Neural progenitor cell (in vitro differentiated cells): Measurements from ENCODE around the gene PGAP3. TPM values are rescaled to one million over a fixed set of nuclear protein-coding genes. Genes with fewer than 3 reads are reported as not detected.

Experiments
- DNase-seq: peaks from one replicate; pipeline ENCODE4 v3.0.0-alpha.2; 2016; ENCODE audit warnings: low spot score
- H2AFZ ChIP-seq: fragments of 200-600 bp; sonication (generic); replicated peaks from 2 replicates; pipeline ENCODE4 v1.6.1; 2016; ENCODE audit warnings: antibody characterized with exemption
- H3F3A ChIP-seq: fragments of 200-600 bp; sonication (generic); 2 replicates; pipeline ENCODE4 v1.6.1; 2016; ENCODE audit warnings: antibody characterized with exemption, low read depth
- H3K27ac ChIP-seq: fragments of 200-600 bp; sonication (generic); 2 replicates; pipeline ENCODE4 v1.5.1; 2016; ENCODE audit warnings: mild to moderate bottlenecking
- H3K27me3 ChIP-seq: fragments of 200-600 bp; sonication (generic); 2 replicates; pipeline ENCODE4 v1.6.1; 2016; ENCODE audit warnings: mild to moderate bottlenecking, moderate library complexity
- H3K36me3 ChIP-seq: fragments of 200-600 bp; sonication (generic); 2 replicates; pipeline ENCODE4 v1.5.1; 2016
- H3K4me1 ChIP-seq: fragments of 200-600 bp; sonication (generic); 2 replicates; pipeline ENCODE4 v1.6.1; 2016; ENCODE audit warnings: mixed run types
- H3K4me2 ChIP-seq: fragments of 200-600 bp; sonication (generic); 2 replicates; pipeline ENCODE4 v1.6.1; 2016
- H3K4me3 ChIP-seq: fragments of 200-600 bp; sonication (generic); 2 replicates; pipeline ENCODE4 v1.5.1; 2016
- H3K79me2 ChIP-seq: fragments of 200-600 bp; sonication (generic); 2 replicates; pipeline ENCODE4 v1.6.1; 2016; ENCODE audit warnings: low read depth
- H3K9ac ChIP-seq: fragments of 200-600 bp; sonication (generic); 2 replicates; pipeline ENCODE4 v1.6.1; 2016
- H3K9me3 ChIP-seq: fragments of 200-600 bp; sonication (generic); 2 replicates; pipeline ENCODE4 v1.5.1; 2016; ENCODE audit warnings: low read depth
- H4K20me1 ChIP-seq: fragments of 200-600 bp; sonication (generic); 2 replicates; pipeline ENCODE4 v1.6.1; 2016; ENCODE audit warnings: low read depth
- H3K27ac Mint-ChIP-seq: 3 replicates; pipeline ENCODE4 v1.8.0; 2021; ENCODE audit warnings: mixed read lengths
- H3K27me3 Mint-ChIP-seq: 2 replicates; pipeline ENCODE4 v1.8.0; 2022; ENCODE audit warnings: low read depth, mild to moderate bottlenecking, inconsistent platforms, moderate library complexity, mixed read lengths; ENCODE audit not compliant: insufficient read depth
- H3K36me3 Mint-ChIP-seq: 3 replicates; pipeline ENCODE4 v1.8.0; 2021; ENCODE audit warnings: mixed read lengths
- H3K4me1 Mint-ChIP-seq: 3 replicates; pipeline ENCODE4 v1.8.0; 2021; ENCODE audit warnings: mixed read lengths
- H3K4me3 Mint-ChIP-seq: 3 replicates; pipeline ENCODE4 v1.8.0; 2021; ENCODE audit warnings: mild to moderate bottlenecking, moderate library complexity, mixed read lengths
- H3K9me3 Mint-ChIP-seq: 3 replicates; pipeline ENCODE4 v1.8.0; 2020; ENCODE audit warnings: mixed read lengths
- CTCF ChIP-seq: fragments of 200-600 bp; sonication (generic); IDR thresholded peaks from 2 replicates; pipeline ENCODE4 v1.5.1; 2017; ENCODE audit warnings: antibody characterized with exemption, mild to moderate bottlenecking
- EZH2 ChIP-seq: fragments of 200-600 bp; sonication (generic); IDR thresholded peaks from 2 replicates; pipeline ENCODE4 v1.6.1; 2017; ENCODE audit warnings: antibody characterized with exemption, mild to moderate bottlenecking, moderate library complexity
- EZH2phosphoT487 ChIP-seq: fragments of 200-600 bp; sonication (generic); IDR thresholded peaks from 2 replicates; pipeline ENCODE4 v1.6.1; 2017; ENCODE audit warnings: antibody characterized with exemption
- total RNA-seq: library from RNA; depleted of rRNA; stranded (reverse); fragments of >200 nt; gene quantifications from 2 replicates; pipeline ENCODE4 v1.2.3, GENCODE V29; 2015; ENCODE audit warnings: low replicate concordance

PGAP3 gene
- total RNA-seq, 1 donor from 2014 or later, result 6.6 TPM

GRCh38 chr17:39695089-39695474 is 7.2 kb upstream of the PGAP3 start:
- H3K9ac ChIP-seq, result no peak overlapping the region
- H2AFZ ChIP-seq, result no peak overlapping the region
- Mint-ChIP-seq H3K27me3 (peaks cover 5% of the 10 kb centered on the region), H3K9me3 (no peaks in the 10 kb centered on the region), H3K36me3 (peaks cover 2% of the 10 kb centered on the region), H3K4me1 (peaks cover 40% of the 10 kb centered on the region), H3K4me3 (no peak overlapping the region), H3K27ac (peak overlapping the region; percentile 74)
- TF ChIP-seq EZH2 (no peak), EZH2phosphoT487 (no peak)
- peaks cover 34% of the 10 kb centered on the region for H3K4me1 ChIP-seq
- H3K36me3 ChIP-seq, result no peaks in the 10 kb centered on the region
- H4K20me1 ChIP-seq, result no peaks in the 10 kb centered on the region
- no peak overlapping the region for H3K4me3 ChIP-seq
- H3K9me3 ChIP-seq, result no peaks in the 10 kb centered on the region
- peak overlapping the region; percentile 77 for H3K27ac ChIP-seq
- peaks cover 14% of the 10 kb centered on the region for H3K79me2 ChIP-seq
- peaks cover 49% of the 10 kb centered on the region for H3F3A ChIP-seq
- H3K27me3 ChIP-seq, result no peaks in the 10 kb centered on the region
- peak; percentile 47 for DNase-seq
- peak overlapping the region; percentile 80 for H3K4me2 ChIP-seq

GRCh38 chr17:39694593-39694992 is 6.7 kb upstream of the PGAP3 start:
- H3K27ac ChIP-seq, result peak overlapping the region; percentile 77

DNA sequence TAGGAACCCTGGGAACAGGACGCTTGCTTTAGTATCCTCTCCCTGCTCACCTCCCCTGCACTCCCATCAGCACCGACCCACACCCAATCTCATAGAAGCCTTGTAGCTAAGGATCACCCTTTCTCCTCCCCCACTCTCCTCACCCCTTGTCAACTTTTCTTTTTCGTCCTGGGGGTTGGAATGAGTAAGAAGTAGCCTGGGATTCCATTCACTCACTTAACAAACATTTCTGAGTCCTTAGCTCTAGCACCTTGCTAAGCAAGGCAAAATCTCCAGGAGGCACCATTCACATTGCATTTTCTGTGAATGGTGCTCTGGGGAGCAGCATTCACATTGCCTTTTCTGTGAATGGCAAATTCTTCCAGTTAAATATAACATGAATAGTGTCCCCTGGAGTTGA is 1.1 kb upstream of the PGAP3 start:
- H3K9me3 Mint-ChIP-seq, result no peaks in the 10 kb centered on the region
- Histone ChIP-seq H3K9ac (no peak overlapping the region), H3K4me2 (peak overlapping the region; percentile 78), H3K4me3 (peak overlapping the region; percentile 68), H3K4me1 (peaks cover 17% of the 10 kb centered on the region), H3K27ac (no peak overlapping the region), H3K27me3 (no peaks in the 10 kb centered on the region), H3K36me3 (no peaks in the 10 kb centered on the region), H3F3A (peaks cover 48% of the 10 kb centered on the region), H3K79me2 (no peaks in the 10 kb centered on the region), H2AFZ (no peak overlapping the region), H3K9me3 (no peaks in the 10 kb centered on the region), H4K20me1 (no peaks in the 10 kb centered on the region)
- TF ChIP-seq CTCF (peak; percentile 5), EZH2phosphoT487 (no peak), EZH2 (no peak)
- DNase-seq, result peak; percentile 32
- peaks cover 2% of the 10 kb centered on the region for H3K36me3 Mint-ChIP-seq
- peak overlapping the region; percentile 96 for H3K4me3 Mint-ChIP-seq
- no peak overlapping the region for H3K27ac Mint-ChIP-seq
- peaks cover 23% of the 10 kb centered on the region for H3K4me1 Mint-ChIP-seq
- peaks cover 6% of the 10 kb centered on the region for H3K27me3 Mint-ChIP-seq

More at GRCh38 chr17:39694593-39694992, 6.7 kb upstream of the PGAP3 start:
- Histone ChIP-seq H3K79me2 (peaks cover 9% of the 10 kb centered on the region), H3K9ac (no peak overlapping the region), H3K4me3 (no peak overlapping the region), H3K27me3 (no peaks in the 10 kb centered on the region), H3K4me1 (peaks cover 34% of the 10 kb centered on the region), H3K4me2 (peak overlapping the region; percentile 80), H2AFZ (no peak overlapping the region), H3F3A (peaks cover 52% of the 10 kb centered on the region), H3K9me3 (no peaks in the 10 kb centered on the region), H4K20me1 (no peaks in the 10 kb centered on the region), H3K36me3 (no peaks in the 10 kb centered on the region)
- no peak for DNase-seq
- H3K36me3 Mint-ChIP-seq, result peaks cover under 1% of the 10 kb centered on the region
- peaks cover 2% of the 10 kb centered on the region for H3K27me3 Mint-ChIP-seq
- H3K27ac Mint-ChIP-seq, result peak overlapping the region; percentile 74
- peak overlapping the region; percentile 16 for H3K4me3 Mint-ChIP-seq
- H3K4me1 Mint-ChIP-seq, result peaks cover 38% of the 10 kb centered on the region
- TF ChIP-seq CTCF (no peak), EZH2 (no peak), EZH2phosphoT487 (no peak)
- H3K9me3 Mint-ChIP-seq, result no peaks in the 10 kb centered on the region

DNA sequence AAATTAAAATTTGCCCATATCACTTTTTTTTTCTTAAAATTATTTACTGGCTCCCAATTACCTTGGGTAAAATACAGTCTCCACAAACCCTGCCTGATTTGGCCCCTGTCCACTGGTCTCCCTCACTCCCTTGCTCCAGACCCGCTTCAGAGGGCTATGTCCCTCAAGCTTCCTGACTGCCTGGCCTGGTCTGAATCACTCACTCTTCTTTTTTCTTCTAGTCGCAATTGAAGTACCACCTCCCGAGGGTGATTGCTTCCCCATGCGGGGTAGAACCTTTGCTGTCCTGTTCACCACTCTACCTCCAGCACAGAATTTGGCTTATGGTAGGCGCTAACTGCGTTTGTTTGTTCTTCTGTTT is 598 bp upstream of the PGAP3 start:
- peaks cover 48% of the 10 kb centered on the region for H3F3A ChIP-seq
- no peak overlapping the region for H3K9ac ChIP-seq
- Mint-ChIP-seq H3K27me3 (peaks cover 6% of the 10 kb centered on the region), H3K36me3 (peaks cover 2% of the 10 kb centered on the region), H3K4me1 (peaks cover 23% of the 10 kb centered on the region), H3K4me3 (peak overlapping the region; percentile 96), H3K27ac (peak overlapping the region; percentile 93), H3K9me3 (no peaks in the 10 kb centered on the region)
- H2AFZ ChIP-seq, result peak overlapping the region; percentile 91
- H3K27me3 ChIP-seq, result no peaks in the 10 kb centered on the region
- no peaks in the 10 kb centered on the region for H4K20me1 ChIP-seq
- peak overlapping the region; percentile 68 for H3K4me3 ChIP-seq
- no peaks in the 10 kb centered on the region for H3K9me3 ChIP-seq
- H3K36me3 ChIP-seq, result no peaks in the 10 kb centered on the region
- peaks cover 17% of the 10 kb centered on the region for H3K4me1 ChIP-seq
- H3K27ac ChIP-seq, result no peak overlapping the region
- no peak for DNase-seq
- H3K79me2 ChIP-seq, result no peaks in the 10 kb centered on the region
- no peak for TF ChIP-seq CTCF
- TF ChIP-seq EZH2phosphoT487, result no peak
- no peak for TF ChIP-seq EZH2
- H3K4me2 ChIP-seq, result peak overlapping the region; percentile 78
